EL (cell line): ENCODE measurements around the gene ADGRL3.
"Not testable (repeated sequence)": the region's sequence is repeated elsewhere in the genome, so short reads cannot be mapped to it uniquely, and the experiment has no call there.

Experiments
- DNase-seq: peaks from one replicate; pipeline ENCODE4 v3.0.0-alpha.2; 2016

ADGRL3 gene

DNA sequence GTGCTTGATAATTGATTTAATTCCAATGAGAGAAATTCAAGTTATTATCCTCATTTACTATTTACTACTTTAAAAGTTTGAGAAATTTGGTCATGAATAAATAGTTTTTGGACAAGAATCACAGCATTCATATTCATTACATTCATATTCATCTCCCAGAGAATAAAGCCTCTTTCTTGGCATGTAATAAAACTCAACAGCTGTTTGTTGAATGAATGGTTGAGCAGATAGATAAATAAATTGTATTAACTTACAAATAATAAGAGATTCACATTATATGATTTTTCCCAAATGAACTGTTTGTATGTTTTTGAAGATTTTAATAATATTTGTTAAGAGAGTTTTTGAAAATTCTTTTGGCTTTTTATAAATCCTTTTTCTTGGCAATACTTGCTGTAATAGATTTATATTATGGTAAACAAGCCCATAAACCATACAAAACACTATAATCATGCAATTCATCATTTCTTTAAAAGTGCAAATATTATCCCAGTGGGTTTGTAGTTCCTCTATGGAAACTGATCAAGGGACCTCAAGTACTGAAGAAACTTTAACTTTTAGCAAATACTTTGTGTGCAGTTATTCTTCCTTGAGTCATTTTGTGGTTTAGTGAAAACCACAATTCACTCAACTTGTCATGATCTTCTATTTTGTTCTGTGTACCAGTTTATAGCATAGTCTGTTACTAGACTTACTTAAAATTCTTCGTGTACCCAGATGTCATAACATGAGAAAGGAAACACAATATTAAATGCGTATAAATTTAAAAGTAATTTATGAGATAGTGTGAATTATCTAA lies 371.8 kb downstream of the ADGRL3 start:
- DNase-seq, result no peak

DNA sequence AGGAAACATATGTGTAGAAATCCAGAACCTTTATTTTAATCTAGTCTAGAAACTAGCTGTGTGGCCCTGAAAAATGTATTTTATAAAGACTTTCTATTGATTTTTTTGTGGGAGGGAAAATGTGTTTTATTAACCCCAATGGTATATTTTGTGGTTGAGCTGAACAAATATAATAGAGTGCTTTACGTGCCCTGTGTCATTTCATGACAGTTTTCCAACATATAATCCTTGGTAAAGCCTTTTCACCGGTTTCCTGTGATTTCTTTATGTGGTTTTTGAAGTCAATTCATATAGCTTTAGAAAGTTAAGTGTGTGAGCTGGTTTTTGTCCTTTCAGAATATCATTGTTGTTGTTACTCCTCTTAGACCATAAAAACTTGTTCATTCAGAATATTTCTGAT lies 375.7 kb downstream of the ADGRL3 start:
- DNase-seq, result no peak

DNA sequence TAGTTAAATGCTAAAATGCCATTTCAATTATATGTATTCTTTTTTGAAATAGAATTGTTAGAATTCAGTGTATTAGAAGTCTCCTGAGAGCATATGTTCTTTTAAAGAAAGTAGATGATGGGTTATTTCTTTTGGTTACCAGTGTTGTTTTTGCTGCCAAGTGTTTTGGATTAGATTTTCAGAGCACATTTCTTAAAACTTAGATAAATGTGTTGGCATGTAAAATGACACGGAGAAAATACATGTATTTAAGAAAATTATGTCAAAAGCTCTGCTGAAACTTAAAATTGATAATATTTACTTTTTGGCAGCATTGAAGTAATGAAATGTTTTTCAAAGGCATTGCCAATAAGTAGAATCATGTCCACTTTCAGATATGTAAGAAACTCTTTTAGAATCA lies 379.7 kb downstream of the ADGRL3 start:
- DNase-seq, result no peak

DNA sequence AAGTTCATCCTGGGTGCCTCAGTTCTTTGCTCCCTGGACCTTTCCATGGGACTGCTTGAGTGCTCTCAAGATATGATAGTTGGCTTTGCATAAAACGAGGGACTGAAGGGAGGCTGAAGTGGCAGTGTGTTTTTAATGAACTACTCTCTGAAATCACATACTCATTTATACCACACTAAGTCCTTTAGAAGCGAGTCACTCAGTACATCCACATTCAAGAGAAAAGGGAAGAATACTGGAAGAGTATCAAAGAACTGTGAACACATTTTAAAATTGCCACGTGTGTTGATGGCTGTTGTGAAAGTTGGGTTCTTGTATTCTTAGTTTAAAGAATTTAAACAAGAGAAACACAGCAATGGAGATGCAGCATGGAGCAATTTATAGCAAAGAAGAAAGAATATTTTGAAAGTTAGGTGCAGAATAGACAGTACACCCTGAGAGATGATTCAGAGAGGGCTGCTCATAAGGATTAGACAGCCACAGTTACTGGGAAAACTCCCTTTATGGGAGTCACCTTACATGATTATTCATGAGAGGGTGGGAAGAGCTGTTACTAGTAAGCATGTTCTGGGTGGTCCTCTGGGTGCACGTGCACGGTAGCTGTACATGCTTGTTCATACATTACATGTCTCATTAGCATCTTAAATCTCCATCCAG lies 380.7 kb downstream of the ADGRL3 start:
- DNase-seq, result no peak

DNA sequence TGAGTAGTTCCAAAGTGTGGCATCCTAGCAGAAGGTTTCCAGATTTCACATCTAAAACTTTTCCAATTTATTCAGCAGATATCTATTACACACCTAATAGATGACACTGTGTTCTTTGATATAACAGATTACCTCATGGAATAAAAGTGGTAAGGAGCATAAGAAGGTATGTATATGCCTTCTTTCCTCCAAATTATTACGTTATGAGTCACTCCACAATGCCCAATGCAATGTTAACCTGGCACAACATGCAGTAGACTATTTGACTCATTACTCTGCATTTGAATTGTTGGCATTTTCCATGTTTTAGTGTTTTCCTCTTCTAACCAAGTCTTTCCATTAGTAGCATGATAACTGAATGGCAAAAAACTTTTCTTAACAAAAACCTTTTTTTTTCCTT lies 383.6 kb downstream of the ADGRL3 start:
- no peak for DNase-seq

DNA sequence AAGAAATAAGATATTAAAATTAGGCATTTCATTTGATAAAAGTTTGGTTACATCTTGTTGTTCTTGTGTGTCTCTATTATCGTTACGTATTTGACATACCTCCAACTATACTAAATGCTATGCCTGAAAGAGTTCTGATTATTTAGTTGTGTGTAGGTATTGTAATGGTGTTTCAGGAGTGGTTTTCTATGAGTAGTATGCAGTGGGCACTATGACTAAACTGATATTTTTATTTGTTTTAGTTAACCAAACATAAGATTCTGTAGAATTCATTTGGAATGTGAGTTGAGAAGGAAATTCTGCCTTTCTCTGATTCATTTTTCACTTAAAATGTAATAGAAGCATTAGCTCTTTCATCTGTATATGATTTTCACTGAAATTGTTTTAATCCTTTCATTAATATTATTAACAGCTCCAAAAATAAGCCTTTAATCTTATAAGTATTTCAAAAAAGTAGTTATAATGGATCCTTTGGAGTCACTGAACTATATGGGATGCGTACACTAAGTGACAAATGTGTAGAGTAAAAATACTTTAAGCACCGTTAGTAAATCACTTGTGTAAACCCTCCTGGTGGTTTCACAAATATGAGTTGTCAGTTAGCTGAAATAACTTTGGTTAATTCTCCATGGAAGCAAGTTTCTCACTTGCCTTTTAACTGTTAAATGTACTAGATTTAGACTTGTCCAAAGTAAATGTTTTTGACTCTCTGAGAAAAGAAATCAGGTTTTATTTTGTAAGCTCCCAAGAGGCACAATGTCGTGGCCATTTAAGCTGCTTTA lies 388.7 kb downstream of the ADGRL3 start:
- no peak for DNase-seq

DNA sequence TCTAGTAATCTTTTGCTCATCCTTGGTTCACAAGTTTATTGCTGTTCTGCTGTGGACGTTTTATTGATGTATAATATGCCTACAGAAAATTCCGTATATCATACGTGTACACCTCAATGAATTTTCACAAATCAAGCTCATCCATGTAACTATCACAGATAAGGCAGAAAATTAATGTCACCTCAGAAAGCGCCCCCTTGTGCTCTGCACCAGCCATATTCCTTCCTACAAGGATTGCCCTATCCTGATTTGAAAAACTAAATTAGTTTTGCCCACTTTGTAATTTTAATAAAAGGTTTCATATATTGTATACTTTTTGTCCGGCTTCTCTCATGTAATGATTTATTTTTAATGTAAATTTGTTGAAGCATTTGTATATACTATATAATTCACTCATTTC lies 390.8 kb downstream of the ADGRL3 start:
- DNase-seq, result no peak

DNA sequence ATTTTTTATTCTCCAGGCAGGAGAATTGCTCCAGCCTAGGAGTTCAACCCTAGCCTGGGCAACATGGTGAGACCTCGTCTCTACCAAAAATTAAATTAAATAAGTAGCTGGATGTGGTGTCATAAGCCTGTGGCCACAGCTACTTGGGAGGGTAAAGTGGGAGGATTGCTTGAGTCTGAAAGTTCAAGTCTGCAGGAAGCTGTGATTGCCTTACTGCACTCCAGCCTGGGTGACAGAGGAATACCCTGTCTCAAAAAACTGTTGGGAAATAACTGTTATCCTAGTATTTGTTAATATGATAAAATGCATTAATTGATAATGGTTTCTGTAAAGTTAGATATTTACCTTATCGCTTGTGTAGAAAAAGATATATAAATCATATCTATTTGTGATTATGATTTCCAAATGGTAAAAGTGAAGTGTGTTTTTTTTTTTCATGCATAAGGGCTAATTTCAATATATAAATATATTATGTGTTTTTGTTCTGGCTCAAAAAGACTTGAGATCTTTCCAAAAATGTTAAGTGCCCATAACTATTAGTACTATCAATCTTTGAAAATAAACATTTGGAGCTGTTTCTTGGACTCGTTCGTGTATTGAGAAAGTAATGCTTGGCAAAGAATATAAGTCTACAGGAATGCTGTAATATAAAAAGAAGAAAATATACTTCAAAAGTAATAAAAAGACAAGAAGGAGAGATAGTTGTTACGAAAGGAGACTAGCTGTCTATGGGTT lies 396.6 kb downstream of the ADGRL3 start:
- DNase-seq, result no peak

DNA sequence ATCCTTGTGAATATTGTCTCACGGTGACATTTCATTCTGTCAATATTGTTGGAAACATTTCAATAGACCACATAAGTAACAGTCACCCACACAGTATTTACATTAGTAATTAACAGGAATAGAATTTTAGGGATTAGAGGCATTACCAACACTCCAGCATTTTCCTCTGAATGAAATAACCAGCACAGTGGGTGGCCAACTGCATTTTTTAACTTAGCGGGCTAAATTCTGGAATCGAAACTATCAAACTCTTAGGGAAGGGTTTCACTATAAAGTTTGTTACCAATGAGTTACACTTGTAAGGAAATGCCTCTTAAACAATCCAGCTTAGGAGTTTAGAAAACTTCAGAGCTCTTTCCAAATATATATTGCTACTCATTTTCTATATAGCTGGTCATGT lies 403.0 kb downstream of the ADGRL3 start:
- no peak for DNase-seq

DNA sequence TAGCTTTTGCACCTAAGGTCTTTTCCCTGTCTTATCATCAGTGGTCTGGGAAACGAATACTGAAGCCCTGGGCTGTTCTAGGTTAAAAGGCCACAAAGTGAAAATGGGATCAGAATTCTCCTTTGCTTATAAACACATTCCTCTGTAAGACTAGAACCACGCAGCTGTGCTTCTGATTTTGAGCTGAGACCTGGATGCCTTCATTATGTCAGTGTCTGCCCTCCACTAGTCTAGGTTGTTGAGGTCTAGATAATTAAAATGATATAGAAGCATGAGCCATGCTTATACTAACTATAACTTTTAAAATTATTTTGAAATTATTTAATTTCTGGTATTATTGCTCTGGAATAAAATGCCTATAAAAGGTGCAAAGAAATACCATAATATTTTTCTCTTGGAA lies 403.9 kb downstream of the ADGRL3 start:
- DNase-seq, result no peak

DNA sequence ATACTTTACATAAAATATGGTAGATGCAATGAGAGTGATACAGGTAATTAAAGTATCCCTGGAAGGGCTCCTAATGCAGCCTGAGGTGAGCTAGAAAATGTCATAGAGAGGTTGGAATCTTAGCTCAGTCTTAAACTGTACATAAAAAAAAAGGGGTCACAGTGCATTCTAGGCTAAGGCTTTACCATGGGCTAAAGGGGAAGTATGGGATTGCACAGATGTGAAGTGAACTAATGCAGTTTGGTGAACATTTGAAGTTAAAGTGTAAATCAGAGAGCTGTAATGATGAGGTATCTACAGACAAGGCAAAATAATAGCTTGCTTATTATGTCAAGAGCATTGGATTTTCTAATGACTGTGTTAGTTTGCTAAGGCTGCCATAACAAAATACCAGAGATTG lies 405.9 kb downstream of the ADGRL3 start:
- no peak for DNase-seq

DNA sequence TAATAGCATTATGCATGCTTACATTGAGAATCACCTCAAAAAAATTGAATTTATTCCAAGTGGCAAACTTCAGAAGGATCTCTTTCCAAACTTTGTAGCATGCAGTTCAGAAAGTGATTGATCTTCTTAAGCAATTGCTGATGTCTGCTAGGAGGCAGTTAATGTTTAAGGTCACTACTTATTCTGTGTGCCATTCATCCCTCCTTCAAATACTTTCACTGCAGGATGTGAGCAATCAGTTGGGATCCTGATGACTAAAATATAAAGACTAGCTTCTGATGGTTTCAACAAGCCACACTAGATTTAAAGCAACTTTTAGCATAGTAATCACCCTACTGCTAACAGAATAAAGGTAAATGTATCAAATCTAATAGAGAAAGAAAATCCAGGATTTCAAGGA lies 414.1 kb downstream of the ADGRL3 start:
- no peak for DNase-seq

DNA sequence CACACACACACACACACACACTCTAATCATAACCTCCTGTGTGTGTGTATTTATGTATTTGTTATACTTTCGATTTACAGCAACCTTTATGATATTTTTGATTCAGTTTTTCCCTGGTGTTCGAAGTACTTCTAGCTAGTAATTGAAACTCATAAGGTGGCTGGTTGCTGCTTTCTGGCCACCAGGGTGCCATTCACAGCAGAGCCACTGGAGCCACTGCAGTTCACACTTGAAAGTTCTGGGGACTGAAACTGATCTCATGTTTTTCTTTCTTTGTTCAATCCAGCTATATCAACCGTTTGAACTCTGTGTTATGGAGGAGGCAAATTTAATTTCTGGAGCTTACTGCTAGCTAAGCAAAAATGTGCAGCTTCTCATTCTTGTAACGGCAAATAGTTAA lies 419.4 kb downstream of the ADGRL3 start:
- no peak for DNase-seq

DNA sequence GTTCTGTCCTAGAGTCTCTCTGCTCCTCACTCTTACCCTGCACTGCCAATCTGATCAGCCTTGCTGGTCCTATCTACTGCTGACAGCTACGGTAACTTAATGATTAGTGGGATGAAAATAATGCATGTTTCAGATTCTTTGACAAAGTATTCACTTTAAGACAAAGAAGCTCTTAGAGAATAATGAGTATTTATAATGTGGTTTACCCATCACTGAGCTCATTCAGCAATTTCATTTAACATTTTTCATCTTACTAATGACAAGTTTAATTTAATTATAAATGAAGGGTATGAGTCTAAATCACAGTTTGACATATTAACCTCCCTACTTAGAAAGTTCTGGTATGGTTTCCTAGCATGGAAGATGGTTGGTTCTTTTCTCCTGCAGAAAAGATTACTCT lies 428.2 kb downstream of the ADGRL3 start:
- DNase-seq, result no peak

DNA sequence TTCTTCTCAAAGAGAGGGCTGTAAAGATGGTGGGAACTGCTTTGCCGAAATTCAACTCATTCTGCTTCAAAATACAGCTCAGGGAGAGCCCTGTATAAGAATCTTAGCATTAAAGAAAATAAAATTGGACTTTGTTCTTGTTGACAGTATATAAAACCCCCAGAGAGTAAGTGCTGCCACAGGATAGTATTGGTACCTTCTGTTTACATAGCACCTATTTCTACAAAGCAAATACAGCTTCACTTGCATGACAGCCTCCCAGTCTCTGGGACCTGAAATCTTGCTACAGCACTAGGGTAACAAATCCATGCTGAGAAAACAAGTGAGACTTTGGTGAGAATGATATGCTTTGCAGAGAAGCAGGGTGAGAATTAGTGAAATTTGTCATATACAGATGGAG lies 428.6 kb downstream of the ADGRL3 start:
- DNase-seq, result no peak

DNA sequence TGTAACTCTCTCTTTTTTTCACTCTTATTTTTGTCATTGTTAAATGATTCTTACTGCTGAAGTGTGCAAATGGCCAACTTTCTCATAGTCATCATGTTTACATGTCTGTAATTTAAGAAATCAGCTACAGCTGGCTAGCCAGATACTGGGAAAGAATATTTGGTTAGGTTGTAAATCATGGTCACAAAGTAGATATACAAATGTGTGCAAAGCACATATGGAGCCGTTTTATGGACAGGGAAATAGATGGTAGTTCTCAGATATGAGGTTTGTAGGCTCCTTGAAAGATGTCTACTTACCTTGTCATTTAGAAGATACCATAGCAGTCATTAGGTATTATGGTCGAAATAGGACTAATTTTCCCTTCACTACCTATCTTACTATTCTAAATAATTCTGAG lies 430.4 kb downstream of the ADGRL3 start:
- DNase-seq, result no peak

DNA sequence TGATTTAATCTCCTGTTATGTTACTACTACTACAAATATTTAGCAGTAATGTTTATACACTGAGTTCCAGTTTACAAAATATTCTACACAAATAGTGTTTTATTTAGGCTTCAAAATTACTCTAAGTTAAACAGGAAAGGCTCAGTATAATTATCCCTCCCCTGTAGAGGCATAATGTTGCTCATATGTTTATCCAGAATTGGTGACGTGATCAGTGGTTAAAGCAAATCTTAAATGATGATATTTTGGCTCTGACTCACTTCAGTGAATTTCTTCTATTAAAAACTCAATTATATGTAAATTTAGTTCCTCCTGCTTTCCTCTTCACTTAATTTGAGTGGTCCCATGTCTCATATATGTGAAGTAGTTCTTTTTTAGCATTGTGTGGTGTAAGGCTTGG lies 438.5 kb downstream of the ADGRL3 start:
- no peak for DNase-seq

DNA sequence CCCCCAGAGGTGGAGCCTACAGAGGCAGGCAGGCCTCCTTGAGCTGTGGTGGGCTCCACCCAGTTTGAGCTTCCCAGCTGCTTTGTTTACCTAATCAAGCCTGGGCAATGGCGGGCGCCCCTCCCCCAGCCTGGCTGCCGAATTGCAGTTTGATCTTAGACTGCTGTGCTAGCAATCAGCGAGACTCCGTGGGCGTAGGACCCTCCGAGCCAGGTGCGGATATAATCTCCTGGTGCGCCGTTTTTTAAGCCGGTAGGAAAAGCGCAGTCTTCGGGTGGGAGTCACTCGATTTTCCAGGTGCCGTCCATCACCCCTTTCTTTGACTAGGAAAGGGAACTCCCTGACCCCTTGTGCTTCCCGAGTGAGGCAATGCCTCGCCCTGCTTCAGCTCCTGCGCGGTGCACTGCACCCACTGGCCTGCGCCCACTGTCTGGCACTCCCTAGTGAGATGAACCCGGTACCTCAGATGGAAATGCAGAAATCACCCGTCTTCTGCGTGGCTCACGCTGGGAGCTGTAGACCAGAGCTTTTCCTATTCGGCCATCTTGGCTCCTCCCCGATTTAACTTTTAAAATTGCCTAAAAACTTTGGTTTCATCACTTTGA lies 446.7 kb downstream of the ADGRL3 start:
- DNase-seq, result not testable (repeated sequence)

DNA sequence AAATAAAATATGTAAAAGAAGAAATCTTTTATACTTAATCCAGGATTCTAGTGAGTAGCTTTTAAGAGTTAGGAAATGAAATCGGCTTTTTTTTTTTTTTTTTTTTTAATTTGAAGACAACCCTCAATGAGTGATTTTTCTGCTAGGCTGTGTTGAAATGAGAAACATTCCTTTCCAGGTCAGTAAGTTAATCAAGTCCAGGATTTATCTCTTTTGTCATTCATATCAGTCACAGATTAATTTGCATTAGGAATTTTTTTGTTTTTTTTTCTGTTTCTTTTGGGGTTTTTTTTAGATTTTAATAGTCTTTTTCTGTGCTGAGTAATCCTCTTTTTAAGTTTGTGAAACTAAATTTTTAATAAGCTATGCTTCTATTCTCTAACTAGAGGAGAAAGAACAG lies 448.1 kb downstream of the ADGRL3 start:
- no peak for DNase-seq

DNA sequence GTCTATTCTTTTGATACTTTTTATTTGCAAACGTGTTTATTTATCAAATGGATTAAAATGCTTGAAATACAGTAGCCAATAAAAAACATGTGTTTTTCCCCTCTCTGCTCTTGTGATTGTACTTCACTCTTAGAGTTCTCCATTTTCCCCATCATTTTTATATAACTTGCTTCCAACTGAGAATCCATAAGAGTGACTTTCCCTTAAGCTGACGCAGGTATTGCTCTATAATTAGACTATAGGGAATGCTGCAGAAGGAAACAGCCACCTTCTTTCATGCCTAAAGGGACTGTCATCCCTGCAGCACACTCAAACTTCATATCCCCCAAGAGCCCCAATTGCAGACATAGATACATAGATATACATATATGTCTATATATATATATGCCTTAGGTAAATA lies 456.9 kb downstream of the ADGRL3 start:
- DNase-seq, result no peak

DNA sequence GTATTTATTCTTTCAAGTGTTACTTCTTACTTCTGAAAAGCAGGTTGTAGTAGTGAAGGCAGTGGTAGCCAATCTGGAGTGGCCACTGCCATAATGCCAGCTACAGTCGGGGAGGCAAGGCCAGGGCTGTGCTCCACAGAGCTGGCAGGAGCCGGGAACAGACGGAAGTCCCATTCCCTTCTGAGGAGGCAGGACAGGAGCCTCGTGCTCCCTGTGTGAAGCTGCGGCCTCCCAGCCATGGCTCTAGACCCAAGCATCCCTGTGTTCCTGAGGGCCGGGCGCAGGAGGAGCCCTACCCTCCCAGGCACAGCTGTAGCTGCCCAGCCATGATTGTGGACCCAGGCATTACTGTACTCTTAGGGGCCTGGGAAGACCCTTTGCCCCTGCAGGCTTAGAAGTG lies 461.8 kb downstream of the ADGRL3 start:
- DNase-seq, result no peak

DNA sequence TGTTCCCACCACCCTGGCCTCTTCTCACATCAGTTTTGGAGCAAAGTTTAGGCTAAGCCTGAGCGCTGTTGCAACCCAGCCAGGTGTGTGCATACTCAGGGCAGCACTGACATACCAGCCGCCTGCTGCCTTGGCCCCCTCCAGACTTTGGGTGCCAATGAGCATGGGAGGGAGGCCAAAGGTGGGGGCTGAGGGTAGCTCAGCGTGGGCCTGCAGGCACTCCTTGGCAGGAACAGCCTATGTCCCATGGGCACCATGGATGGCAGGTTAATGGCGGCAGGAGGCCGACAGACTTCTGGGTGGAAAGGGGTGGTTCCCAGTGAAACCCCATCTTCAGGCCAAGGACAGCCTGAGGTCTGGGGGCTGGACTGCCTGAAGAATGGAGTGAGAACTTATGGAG lies 462.2 kb downstream of the ADGRL3 start:
- no peak for DNase-seq

DNA sequence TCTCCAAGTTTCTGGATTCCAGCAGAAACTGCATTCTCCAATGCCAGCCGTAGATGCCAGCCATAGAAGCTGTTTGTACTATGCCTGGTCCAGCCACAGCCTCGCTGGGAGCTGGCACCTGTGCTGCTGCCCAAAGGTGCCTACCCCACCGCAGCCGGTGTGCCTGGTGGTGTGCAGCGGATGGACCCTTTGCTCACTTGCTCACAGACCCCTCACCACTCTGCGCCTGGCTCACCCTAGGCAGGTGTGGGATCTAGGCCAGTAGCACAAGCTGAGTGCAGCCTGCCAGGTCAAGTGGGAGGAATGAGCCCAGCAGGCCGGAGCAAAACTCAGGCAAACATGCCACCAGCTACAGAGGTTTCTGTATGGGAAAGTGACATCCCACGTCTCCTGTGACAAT lies 463.2 kb downstream of the ADGRL3 start:
- no peak for DNase-seq
